GM12878 (cell line): Measurements from ENCODE around the gene YPEL3. TPM values are rescaled to one million over a fixed set of nuclear protein-coding genes. Genes with fewer than 3 reads are reported as not detected.

Source experiments
- ATAC-seq: fragments of 200-7000 bp; cut with Tn5 transposase; 3 replicates; pipeline ENCODE4 v1.9.1; 2020; ENCODE audit warnings: mild to moderate bottlenecking, moderate library complexity
- BruUV-seq: library from RNA; stranded (reverse); fragments of 400-500 nt; replicated peaks from 2 replicates; lab custom pipeline; 2021; lab: Mats Ljungman, UMichigan
- CTCF ChIA-PET: fragments of 300-600 bp; sonication (Branson Sonifier 250); formaldehyde crosslinking; extraction: SDS; loops from one replicate; lab custom pipeline; 2021; ENCODE audit warnings: inconsistent platforms; lab: Yijun Ruan, JAX
- POLR2A ChIA-PET: fragments of 350-600 bp; formaldehyde crosslinking; extraction: SDS; loops from one replicate; lab custom pipeline; 2021; ENCODE audit warnings: inconsistent platforms; lab: Charles Lee
- RAD21 ChIA-PET: fragments of 300-600 bp; sonication (Branson Sonifier 250); formaldehyde crosslinking; loops from one replicate; lab custom pipeline; 2023; ENCODE audit warnings: antibody characterized with exemption; ENCODE audit not compliant: unreplicated experiment; lab: Charles Lee
- SMC1A ChIA-PET: fragments of 300-600 bp; sonication (Branson Sonifier 250); formaldehyde crosslinking; loops from one replicate; lab custom pipeline; 2023; ENCODE audit not compliant: unreplicated experiment, uncharacterized antibody; lab: Charles Lee
- DNase-seq: peaks from one replicate; pipeline ENCODE4 v3.0.0-alpha.2; 2011; ENCODE audit warnings: low read depth, low spot score
- FAIRE-seq: peaks from 3 replicates; lab custom pipeline; 2011; peaks lifted over from hg19 to GRCh38; lab: Jason Lieb, UNC
- H2AFZ ChIP-seq: 2 replicates; pipeline ENCODE4 v1.6.0; 2011; ENCODE audit warnings: low read depth, low read length, control low read depth; ENCODE audit not compliant: control insufficient read depth
- H3K27ac ChIP-seq: 2 replicates; pipeline ENCODE4 v1.5.1; 2011; ENCODE audit warnings: control low read depth; ENCODE audit not compliant: control insufficient read depth, insufficient read depth
- H3K27me3 ChIP-seq, 2 experiments: replicated peaks in 1 of 2; 2 replicates each; pipeline versions ENCODE4 v1.6.0 to v1.6.1; 2011; ENCODE audit warnings: low read length in 1 of 2; ENCODE audit not compliant: control insufficient read depth in 2 of 2, insufficient read depth in 2 of 2
- H3K36me3 ChIP-seq, 2 experiments: 2 replicates each; pipeline ENCODE4 v1.5.1; 2011; ENCODE audit warnings: low read length in 1 of 2; ENCODE audit not compliant: control insufficient read depth in 2 of 2, insufficient read depth in 2 of 2
- H3K4me1 ChIP-seq: 2 replicates; pipeline ENCODE4 v1.6.1; 2011; ENCODE audit warnings: mild to moderate bottlenecking, low read length, moderate library complexity, mixed read lengths; ENCODE audit not compliant: control insufficient read depth, insufficient read depth
- H3K4me2 ChIP-seq: 2 replicates; pipeline ENCODE4 v1.6.0; 2011; ENCODE audit warnings: control low read depth; ENCODE audit not compliant: control insufficient read depth, insufficient read depth
- H3K4me3 ChIP-seq: fragments of 200-600 bp; sonication (generic); 2 replicates; pipeline ENCODE4 v1.5.1; 2016
- H3K79me2 ChIP-seq: 2 replicates; pipeline ENCODE4 v1.6.0; 2011; ENCODE audit warnings: low read length; ENCODE audit not compliant: control insufficient read depth, insufficient read depth
- H3K9ac ChIP-seq: 2 replicates; pipeline ENCODE4 v1.8.0; 2011; ENCODE audit warnings: low read length, control low read depth, mixed read lengths; ENCODE audit not compliant: control insufficient read depth, insufficient read depth
- H3K9me3 ChIP-seq: replicated peaks from 3 replicates; pipeline ENCODE4 v1.5.1; 2011; ENCODE audit warnings: mild to moderate bottlenecking, low read length; ENCODE audit not compliant: control insufficient read depth, insufficient read depth
- H4K20me1 ChIP-seq: 2 replicates; pipeline ENCODE4 v1.6.0; 2011; ENCODE audit not compliant: control insufficient read depth, insufficient read depth
- SMARCA5 ChIP-seq: fragments of 450-650 bp; IDR thresholded peaks from 2 replicates; pipeline ENCODE4 v1.6.1; 2017; ENCODE audit warnings: mild to moderate bottlenecking
- WGBS: methylation state at CpG from one replicate; pipeline ENCODE4 v1.1.6; 2016; ENCODE audit warnings: low lambda C conversion rate; ENCODE audit not compliant: insufficient replicate concordance, insufficient coverage; ENCODE audit errors: missing lambda C conversion rate; 5-methylcytosine and 5-hydroxymethylcytosine counted together
- in situ Hi-C: fragments of 300-500 bp; cut with MboI; formaldehyde crosslinking; loops from 9 replicates; pipeline ENCODE4 v1.14.3; 2018; ENCODE audit warnings: mixed read lengths
- intact Hi-C: fragments of 100-400 bp; cut with micrococcal nuclease; formaldehyde crosslinking; loops from one replicate; pipeline ENCODE4 v1.14.2; 2022; ENCODE audit not compliant: unreplicated experiment
- polyA plus RNA-seq, 11 experiments: library from polyadenylated mRNA; depleted of rRNA in 4 of 11; unstranded in 6 of 11; stranded (reverse) in 5 of 11; fragments of >200 nt; fragmentation: Nextera tagmentation in 4 of 11; fragmentation: Illumina TruSeq in 1 of 11; extraction: Ambion mirVana in 4 of 11; extraction: Trizol in 1 of 11; gene quantifications; 1 replicate in 1 of 11; 2 replicates in 10 of 11; pipeline versions ENCODE4 v1.2.1 to v1.2.3, GENCODE V29; 2011 to 2016; ENCODE audit warnings: inconsistent platforms in 2 of 11, missing spikeins in 2 of 11, low read depth in 1 of 11
- total RNA-seq, 4 experiments: library from RNA; depleted of rRNA in 3 of 4; stranded (reverse); fragments of >200 nt in 3 of 4; fragmentation: Illumina TruSeq in 1 of 4; extraction: Trizol in 1 of 4; gene quantifications; 2 replicates each; pipeline versions ENCODE4 v1.2.1 to v1.2.3, GENCODE V29; 2013 to 2021
- TF ChIP-seq, protein P1 (sequence below): fragments of 450-650 bp; IDR thresholded peaks from 2 replicates; pipeline ENCODE4 v1.6.1; 2018; ENCODE audit warnings: borderline replicate concordance, mild to moderate bottlenecking; ENCODE audit not compliant: partially characterized antibody

Gene YPEL3
- total and polyA plus RNA-seq, 10 of the 15 experiments (the other 5 are each of a cell fraction or from before 2014, with no cell fraction given), result 1.3 to 22.0 (median 12.1) TPM

DNA sequence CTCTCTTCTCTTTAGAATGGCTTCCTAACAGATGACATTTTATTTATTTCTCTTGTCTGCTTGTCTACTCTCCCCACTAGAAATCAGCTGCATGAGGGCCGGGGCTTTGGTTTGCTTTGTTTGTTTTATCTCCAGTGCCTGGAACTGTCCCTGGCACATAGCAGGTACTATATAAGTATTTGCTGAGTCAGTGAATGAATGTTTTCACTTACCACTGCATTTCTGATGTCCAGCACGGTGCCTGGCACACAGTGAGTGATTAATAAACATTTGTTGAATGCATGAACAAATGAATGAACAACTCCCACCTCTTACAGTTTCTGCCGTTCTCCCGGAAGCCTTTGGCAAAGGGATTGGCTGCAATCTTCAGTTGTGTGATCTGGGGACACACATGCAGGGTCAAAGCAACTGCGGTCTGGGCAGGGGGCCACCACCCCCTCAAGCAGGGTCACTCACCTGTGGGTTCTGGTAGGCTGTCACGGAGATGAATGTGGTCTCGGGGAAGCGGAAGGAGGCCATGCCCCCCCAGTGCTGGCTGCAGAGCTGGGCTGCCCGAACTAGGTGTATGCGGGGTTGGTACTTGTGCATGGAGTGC lies 7.7 kb downstream of the YPEL3 start:
- H2AFZ ChIP-seq, result no peak overlapping the region
- 82% methylated on average over 10 of the region's 10 CpGs for WGBS
- in situ Hi-C loops, result loop anchor here (25.0 kb wide), 1 partner anchor 1799 kb away; no protein-coding TSS in a partner anchor
- H3K36me3 ChIP-seq, result peaks cover 18 to 19% of the 10 kb centered on the region in 2 experiments; a peak in 3 of 4 replicates
- H3K27ac ChIP-seq, result no peak overlapping the region
- peaks cover 15% of the 10 kb centered on the region for H3K4me1 ChIP-seq
- ChIA-PET CTCF (interaction anchor here (0.7 kb wide), 1 partner anchor 33 kb away, joined by 3 read pairs; no protein-coding TSS in a partner anchor), POLR2A (interaction anchor here (0.6 kb wide), 1 partner anchor 1275 kb away, joined by 11 read pairs; no protein-coding TSS in a partner anchor), SMC1A (no interaction called here), RAD21 (no interaction called here)
- FAIRE-seq (no peak), DNase-seq (no peak), ATAC-seq (no peak)
- no peak overlapping the region for H3K4me2 ChIP-seq
- intact Hi-C loops, result no loop called here
- no peak overlapping the region for H3K4me3 ChIP-seq
- no peaks in the 10 kb centered on the region for H4K20me1 ChIP-seq
- no peaks in the 10 kb centered on the region for H3K27me3 ChIP-seq
- no peak overlapping the region for H3K9ac ChIP-seq
- TF ChIP-seq, protein P1, sequence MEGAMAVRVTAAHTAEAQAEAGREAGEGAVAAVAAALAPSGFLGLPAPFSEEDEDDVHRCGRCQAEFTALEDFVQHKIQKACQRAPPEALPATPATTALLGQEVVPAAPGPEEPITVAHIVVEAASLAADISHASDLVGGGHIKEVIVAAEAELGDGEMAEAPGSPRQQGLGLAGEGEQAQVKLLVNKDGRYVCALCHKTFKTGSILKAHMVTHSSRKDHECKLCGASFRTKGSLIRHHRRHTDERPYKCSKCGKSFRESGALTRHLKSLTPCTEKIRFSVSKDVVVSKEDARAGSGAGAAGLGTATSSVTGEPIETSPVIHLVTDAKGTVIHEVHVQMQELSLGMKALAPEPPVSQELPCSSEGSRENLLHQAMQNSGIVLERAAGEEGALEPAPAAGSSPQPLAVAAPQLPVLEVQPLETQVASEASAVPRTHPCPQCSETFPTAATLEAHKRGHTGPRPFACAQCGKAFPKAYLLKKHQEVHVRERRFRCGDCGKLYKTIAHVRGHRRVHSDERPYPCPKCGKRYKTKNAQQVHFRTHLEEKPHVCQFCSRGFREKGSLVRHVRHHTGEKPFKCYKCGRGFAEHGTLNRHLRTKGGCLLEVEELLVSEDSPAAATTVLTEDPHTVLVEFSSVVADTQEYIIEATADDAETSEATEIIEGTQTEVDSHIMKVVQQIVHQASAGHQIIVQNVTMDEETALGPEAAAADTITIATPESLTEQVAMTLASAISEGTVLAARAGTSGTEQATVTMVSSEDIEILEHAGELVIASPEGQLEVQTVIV, result no peak
- no peak for TF ChIP-seq SMARCA5
- no peaks in the 10 kb centered on the region for H3K9me3 ChIP-seq
- BruUV-seq, result no TSS peak
- no peaks in the 10 kb centered on the region for H3K79me2 ChIP-seq
